Sigmoid colon (tissue), 7 donors: ENCODE measurements around the gene LYRM4. TPM values are rescaled to one million over a fixed set of nuclear protein-coding genes. Genes with fewer than 3 reads are reported as not detected.
A peak's percentile ranks its signal among the peaks of the same experiment; 100 is the strongest.

Source experiments
- DNase-seq: peaks from one replicate; pipeline ENCODE4 v3.0.0-alpha.2; 2019
- H3K27ac ChIP-seq, 4 donors: fragments of 200-600 bp; sonication (generic); one replicate each; pipeline ENCODE4 v1.5.1; 2016 to 2019; ENCODE audit warnings: mild to moderate bottlenecking in 1 of 4
- H3K27me3 ChIP-seq, 3 donors: fragments of 200-600 bp; sonication (generic); one replicate each; pipeline ENCODE4 v1.5.1; 2019; ENCODE audit warnings: mild to moderate bottlenecking in 1 of 3
- H3K36me3 ChIP-seq, 4 donors: fragments of 200-600 bp; sonication (generic); one replicate each; pipeline ENCODE4 v1.5.1; 2016 to 2019
- H3K4me1 ChIP-seq, 4 donors: fragments of 200-600 bp; sonication (generic); one replicate each; pipeline ENCODE4 v1.5.1; 2017 to 2019
- H3K4me3 ChIP-seq, 4 donors: fragments of 200-600 bp; sonication (generic); one replicate each; pipeline ENCODE4 v1.5.1; 2017 to 2019; ENCODE audit warnings: mild to moderate bottlenecking in 2 of 4, moderate library complexity in 1 of 4
- H3K9me3 ChIP-seq, 4 donors: fragments of 200-600 bp in 3 of 4; sonication (generic) in 3 of 4; one replicate each; pipeline versions ENCODE4 v1.5.1 to v1.6.1; 2013 to 2019
- EP300 ChIP-seq, 4 donors: sonication (generic); formaldehyde crosslinking; IDR thresholded peaks; one replicate each; pipeline ENCODE4 v1.6.1; 2017; ENCODE audit warnings: antibody characterized with exemption in 4 of 4
- POLR2A ChIP-seq, 2 donors: fragments of 450-650 bp; IDR thresholded peaks; one replicate each; pipeline ENCODE4 v1.6.1; 2016; ENCODE audit warnings: antibody characterized with exemption in 2 of 2, mild to moderate bottlenecking in 2 of 2, moderate library complexity in 2 of 2
- POLR2AphosphoS5 ChIP-seq, 4 donors: sonication (generic); formaldehyde crosslinking; IDR thresholded peaks; one replicate each; pipeline ENCODE4 v1.6.1; 2017; ENCODE audit warnings: antibody characterized with exemption in 4 of 4
- WGBS, 2 donors: extraction: QIAGEN DNeasy Blood & Tissue Kit; methylation state at CpG; one replicate each; pipeline ENCODE4 v1.1.7; 2013; 5-methylcytosine and 5-hydroxymethylcytosine counted together
- intact Hi-C: fragments of 100-400 bp; cut with DNase I; formaldehyde crosslinking; loops from one replicate; pipeline ENCODE4 v1.15.1; 2023
- polyA plus RNA-seq, 3 donors: library from polyadenylated mRNA; stranded (reverse); fragments of 200-250 nt; gene quantifications; one replicate each; pipeline ENCODE4 v1.2.3, GENCODE V29; 2013
- total RNA-seq, 4 donors: library from RNA; depleted of rRNA; stranded (reverse); fragments of >200 nt; gene quantifications; one replicate each; pipeline ENCODE4 v1.1.0, GENCODE V29; 2016
- TF ChIP-seq, protein P1 (sequence below), 4 experiments: fragments of 450-650 bp in 3 of 4; fragments of 200-600 bp in 1 of 4; IDR thresholded peaks; one replicate each; pipeline ENCODE4 v1.5.1; 2016 to 2019; ENCODE audit warnings: antibody characterized with exemption in 4 of 4, mild to moderate bottlenecking in 3 of 4, moderate library complexity in 2 of 4
- donor health status: healthy with polysubstance abuse.
- donor health status: Bipolar disorder and iron deficiency.
- donor health status: healthy.

The LYRM4 gene
- total and polyA plus RNA-seq, 7 donors = 11.3 to 29.3 (median 22.2) TPM

DNA sequence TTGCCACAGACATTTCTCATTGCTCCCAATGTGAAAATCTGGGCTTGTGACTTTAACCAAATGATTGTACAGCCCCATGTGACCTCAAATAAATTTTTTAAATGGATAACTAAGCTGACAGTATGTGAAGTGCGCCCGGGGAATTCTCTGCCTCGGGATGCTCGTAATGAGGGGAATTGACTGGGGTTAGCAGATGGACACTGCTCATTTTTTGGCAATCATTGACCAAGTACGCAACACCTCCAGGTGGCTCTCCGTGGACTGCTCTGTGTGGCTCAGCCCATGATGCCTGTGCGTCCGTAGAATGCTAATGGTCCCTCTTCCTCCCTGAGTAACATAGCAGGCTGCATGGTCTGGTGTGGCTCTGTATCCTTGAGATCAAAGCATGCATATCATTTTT, 42.9 kb upstream of the LYRM4 start:
- Histone ChIP-seq H3K9me3 (no peaks in the 10 kb centered on the region), H3K4me1 (peaks cover 0 to 17% (median 0%) of the 10 kb centered on the region in 4 donors), H3K27me3 (no peaks in the 10 kb centered on the region), H3K4me3 (no peak overlapping the region), H3K36me3 (no peaks in the 10 kb centered on the region), H3K27ac (no peak overlapping the region)
- no peak for DNase-seq
- TF ChIP-seq POLR2AphosphoS5 (IDR thresholded peaks at IDR 0.05) = no peak
- TF ChIP-seq, protein P1, sequence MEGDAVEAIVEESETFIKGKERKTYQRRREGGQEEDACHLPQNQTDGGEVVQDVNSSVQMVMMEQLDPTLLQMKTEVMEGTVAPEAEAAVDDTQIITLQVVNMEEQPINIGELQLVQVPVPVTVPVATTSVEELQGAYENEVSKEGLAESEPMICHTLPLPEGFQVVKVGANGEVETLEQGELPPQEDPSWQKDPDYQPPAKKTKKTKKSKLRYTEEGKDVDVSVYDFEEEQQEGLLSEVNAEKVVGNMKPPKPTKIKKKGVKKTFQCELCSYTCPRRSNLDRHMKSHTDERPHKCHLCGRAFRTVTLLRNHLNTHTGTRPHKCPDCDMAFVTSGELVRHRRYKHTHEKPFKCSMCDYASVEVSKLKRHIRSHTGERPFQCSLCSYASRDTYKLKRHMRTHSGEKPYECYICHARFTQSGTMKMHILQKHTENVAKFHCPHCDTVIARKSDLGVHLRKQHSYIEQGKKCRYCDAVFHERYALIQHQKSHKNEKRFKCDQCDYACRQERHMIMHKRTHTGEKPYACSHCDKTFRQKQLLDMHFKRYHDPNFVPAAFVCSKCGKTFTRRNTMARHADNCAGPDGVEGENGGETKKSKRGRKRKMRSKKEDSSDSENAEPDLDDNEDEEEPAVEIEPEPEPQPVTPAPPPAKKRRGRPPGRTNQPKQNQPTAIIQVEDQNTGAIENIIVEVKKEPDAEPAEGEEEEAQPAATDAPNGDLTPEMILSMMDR (IDR thresholded peaks at IDR 0.05) = no peak
- TF ChIP-seq POLR2A (IDR thresholded peaks at IDR 0.05) = no peak
- 73 to 93% methylated on average over 8 of the region's 8 CpGs for WGBS, 2 donors
- intact Hi-C loops = no loop called here

DNA sequence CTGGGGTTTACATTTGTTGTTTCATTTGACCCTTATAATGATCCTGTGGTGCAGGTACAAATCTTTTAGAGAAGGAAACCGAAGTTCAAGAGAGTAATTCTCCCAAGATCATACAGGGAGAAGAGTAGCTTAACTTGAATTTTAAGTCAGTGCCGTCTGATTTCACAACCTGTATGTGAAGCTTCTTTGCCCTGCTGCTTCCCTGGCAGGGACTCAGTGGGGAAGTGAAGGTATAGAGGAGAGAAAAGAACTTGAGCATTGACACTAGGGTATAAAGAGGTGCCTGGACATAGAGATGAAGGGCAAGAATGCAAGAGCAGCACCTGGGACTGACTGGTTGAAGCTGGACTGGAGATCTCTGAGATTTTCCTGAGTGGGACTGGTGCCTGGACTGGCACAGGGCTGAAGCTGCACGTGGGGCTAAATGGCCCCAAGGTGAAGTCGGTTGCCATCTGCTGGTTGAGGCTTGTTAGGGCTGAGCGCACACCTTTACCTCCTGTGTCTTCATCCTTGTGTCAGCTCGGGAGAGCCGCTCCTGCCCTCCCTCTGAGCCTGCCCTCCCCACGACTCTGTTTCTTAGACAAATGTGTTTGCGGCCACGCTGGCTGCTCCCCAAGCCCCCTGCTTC, 42.4 kb upstream of the LYRM4 start:
- WGBS, 2 donors = 29 to 55% methylated on average over 10 of the region's 10 CpGs
- H3K4me3 ChIP-seq = no peak overlapping the region
- TF ChIP-seq EP300 (IDR thresholded peaks at IDR 0.05) = no peak
- TF ChIP-seq POLR2AphosphoS5 (IDR thresholded peaks at IDR 0.05) = no peak
- TF ChIP-seq, protein P1 (IDR thresholded peaks at IDR 0.05) = peak in 1 of 4 experiments; percentile 16
- H3K9me3 ChIP-seq = no peaks in the 10 kb centered on the region
- DNase-seq = no peak
- H3K4me1 ChIP-seq = peaks cover 0 to 17% (median 0%) of the 10 kb centered on the region in 4 donors
- H3K36me3 ChIP-seq = no peaks in the 10 kb centered on the region
- no peaks in the 10 kb centered on the region for H3K27me3 ChIP-seq
- H3K27ac ChIP-seq = no peak overlapping the region
- intact Hi-C loops = no loop called here

DNA sequence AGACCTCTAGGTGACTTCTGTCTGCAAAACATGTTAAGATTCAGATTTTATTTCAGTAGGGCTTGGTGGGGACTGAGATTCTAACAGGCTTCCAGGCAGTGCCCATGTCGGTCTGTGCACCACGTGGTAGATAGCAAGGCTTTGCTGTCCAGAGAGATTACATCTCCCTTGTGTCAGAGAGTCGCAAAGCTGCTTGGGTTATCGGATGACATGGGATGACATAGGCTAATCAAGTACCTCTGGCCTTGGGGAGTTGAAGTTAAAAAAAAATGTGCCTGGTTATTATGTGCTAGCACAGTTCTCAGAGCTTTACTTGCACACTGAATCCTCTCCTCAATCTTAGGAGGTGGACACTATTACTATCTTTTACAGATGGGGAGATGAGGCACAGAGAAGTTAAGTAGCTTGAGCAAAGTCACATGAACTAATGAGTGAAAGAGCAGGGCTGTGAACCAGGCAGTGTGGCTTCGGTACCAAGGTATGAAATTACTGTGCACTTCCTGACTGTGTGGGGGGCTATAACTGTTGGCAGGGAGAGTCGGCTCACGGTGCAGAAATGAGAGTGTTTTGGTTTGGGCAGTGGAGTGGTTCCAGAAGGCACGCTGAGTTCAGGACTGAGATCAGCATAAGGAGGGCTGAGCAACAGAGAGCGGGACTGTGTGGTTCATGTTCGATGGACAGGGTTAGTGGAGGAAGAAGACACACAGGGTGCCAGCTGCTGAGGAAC, 41.6 kb upstream of the LYRM4 start:
- intact Hi-C loops = no loop called here
- H3K4me3 ChIP-seq = no peak overlapping the region
- H3K36me3 ChIP-seq = no peaks in the 10 kb centered on the region
- H3K27ac ChIP-seq = no peak overlapping the region
- WGBS, 2 donors = 71 to 82% methylated on average over 10 of the region's 10 CpGs
- peaks cover 0 to 17% (median 0%) of the 10 kb centered on the region in 4 donors for H3K4me1 ChIP-seq
- DNase-seq = no peak
- TF ChIP-seq POLR2A (IDR thresholded peaks at IDR 0.05) (no peak), EP300 (IDR thresholded peaks at IDR 0.05) (no peak)
- TF ChIP-seq, protein P1 (IDR thresholded peaks at IDR 0.05) = no peak
- no peaks in the 10 kb centered on the region for H3K27me3 ChIP-seq
- no peaks in the 10 kb centered on the region for H3K9me3 ChIP-seq

DNA sequence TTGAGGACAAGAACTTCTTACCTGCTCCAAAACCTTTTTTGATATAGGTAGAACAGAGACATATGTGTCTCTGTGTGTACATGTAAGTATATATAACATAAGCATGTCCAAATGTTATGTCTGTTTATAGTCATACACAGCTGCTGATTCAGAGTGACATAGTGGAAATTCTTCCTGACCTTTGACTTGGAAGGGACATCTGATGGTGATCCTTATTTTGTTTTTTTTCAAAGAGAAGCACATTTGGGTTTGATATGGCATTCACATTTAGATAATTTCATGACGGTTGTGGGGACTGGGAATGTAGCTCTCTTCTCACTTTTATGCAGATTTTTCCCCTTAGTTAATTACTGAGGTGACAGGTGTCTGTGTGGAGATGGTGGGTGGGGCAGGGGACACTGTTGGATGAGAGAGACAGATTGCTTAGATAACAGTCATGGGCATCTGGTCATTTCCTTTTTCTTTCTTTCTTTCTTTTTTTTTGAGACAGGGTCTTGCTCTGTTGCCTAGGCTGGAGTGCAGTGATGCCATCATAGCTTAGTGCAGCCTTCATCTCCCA, 39.5 kb upstream of the LYRM4 start:
- no peak overlapping the region for H3K27ac ChIP-seq
- TF ChIP-seq, protein P1 (IDR thresholded peaks at IDR 0.05) = no peak
- no peak for TF ChIP-seq POLR2A (IDR thresholded peaks at IDR 0.05)
- no peak for TF ChIP-seq EP300 (IDR thresholded peaks at IDR 0.05)
- H3K36me3 ChIP-seq = no peaks in the 10 kb centered on the region
- no peaks in the 10 kb centered on the region for H3K27me3 ChIP-seq
- H3K4me1 ChIP-seq = peaks cover 0 to 14% (median 1%) of the 10 kb centered on the region in 4 donors
- intact Hi-C loops = no loop called here
- no peak for DNase-seq
- no peaks in the 10 kb centered on the region for H3K9me3 ChIP-seq
- H3K4me3 ChIP-seq = no peak overlapping the region
- 54 to 73% methylated on average over 1 of the region's 1 CpG for WGBS, 2 donors
